SKM-1 treated with dmso at 0.1 percent for 144 hours (cell line): Measurements from ENCODE around the gene EGFR.

Source experiments
- DNase-seq: peaks from one replicate; lab custom pipeline; 2025; ENCODE audit not compliant: unreplicated experiment; lab: John Stamatoyannopoulos, UW

The EGFR gene

DNA sequence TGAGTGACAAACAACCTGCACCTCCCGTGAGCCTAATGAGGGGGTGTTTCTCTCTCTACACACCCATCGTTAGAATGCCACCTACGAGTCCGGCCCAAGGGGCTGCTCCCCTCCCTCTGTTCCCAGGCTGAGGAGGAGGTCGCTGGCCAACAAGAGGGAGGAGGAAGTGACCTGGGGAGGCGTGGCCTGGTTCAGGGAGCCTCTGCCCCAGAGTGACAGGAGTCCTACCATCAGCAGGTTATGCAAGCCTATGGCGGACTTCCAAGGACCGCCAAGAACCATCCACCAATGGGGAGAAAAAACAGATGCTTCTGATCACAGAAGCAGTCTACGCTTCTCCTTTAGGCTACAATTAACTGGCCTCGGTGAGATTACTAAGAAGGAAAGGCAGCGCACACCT, 12.3 kb upstream of the EGFR start:
- no peak for DNase-seq

DNA sequence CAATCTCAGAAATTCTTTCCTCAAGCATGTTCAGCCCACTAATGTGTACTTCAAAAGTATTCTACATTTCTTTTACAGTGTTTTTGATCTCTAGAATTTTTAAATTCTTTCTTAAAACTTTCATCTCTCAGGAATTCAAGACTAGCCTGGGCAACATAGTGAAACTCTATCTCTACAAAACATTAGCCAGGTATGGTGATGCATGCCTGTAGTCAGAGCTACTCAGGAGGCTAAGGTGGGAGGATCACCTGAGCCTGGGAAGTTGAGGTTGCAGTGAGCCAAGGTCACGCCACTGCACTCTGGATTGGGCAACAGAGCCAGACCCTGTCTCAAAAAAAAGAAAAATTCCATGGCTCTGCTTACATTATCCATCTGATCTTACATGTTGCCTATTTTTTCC, 5.0 kb upstream of the EGFR start:
- no peak for DNase-seq

DNA sequence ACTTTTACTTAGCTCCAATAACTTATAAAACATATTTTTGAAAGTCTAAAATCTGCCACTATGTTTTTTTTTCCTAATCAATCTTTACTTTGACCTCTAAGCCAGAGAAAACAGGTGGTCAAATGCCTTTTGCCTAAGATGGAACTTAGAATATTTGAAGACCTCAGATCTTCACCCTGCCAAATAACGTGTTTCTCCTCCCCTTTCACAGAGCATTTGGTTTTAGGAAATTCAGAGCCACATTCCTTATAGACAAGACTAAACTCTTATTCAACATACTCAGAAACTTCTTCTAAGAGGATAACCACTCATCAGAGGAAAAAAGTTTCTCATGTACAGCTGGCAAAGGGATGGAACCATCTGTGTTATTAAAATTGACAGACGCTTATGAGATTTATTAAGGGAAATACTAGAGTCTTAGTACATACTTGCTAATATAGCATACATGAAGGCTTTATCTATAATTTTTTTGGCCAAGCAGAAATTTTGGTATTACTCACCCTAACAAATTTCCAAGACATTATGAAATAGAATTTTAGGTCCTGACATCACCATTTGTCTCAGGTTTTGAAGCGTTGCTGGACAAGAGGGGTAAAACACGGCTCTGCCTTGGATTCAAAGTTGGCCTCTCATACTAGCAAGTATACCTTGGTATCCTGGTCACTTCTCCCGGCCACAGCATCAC, 2.6 kb upstream of the EGFR start:
- DNase-seq = no peak

DNA sequence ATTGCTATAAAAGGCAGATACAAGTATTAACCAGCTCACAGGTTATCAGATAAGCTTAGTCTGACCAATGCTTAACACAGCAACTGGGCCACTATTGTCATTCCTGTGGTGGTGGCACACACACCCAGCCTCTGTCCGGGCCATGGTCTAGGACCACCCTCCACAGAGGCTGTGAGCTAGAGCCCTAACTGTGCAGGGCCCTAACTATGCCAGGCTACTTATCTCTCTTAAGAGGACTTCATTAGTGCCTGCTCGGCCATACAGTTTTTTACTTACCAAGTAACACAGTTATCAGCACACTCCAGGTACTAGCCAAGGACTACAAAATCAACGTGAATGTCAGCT, 2.1 kb upstream of the EGFR start:
- DNase-seq = no peak

DNA sequence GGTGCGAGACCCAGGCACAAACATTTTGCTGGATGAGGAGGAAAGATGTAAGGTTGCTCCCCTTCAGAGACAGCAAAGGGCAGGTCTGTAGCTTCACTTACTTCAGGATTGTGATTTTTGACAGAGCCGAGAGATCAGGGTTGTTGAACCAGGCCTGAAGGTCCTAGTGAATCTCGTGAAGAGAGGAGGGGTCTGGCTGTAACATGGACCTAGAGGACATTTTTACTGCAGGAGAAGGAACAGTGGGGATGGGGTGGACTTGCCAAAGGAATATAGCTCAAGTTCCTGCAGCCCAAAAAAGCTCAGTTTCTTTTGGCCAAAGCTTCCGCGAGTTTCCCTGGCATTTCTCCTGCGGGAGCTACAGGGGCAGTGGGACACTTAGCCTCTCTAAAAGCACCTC, 976 bp upstream of the EGFR start:
- DNase-seq = no peak

DNA sequence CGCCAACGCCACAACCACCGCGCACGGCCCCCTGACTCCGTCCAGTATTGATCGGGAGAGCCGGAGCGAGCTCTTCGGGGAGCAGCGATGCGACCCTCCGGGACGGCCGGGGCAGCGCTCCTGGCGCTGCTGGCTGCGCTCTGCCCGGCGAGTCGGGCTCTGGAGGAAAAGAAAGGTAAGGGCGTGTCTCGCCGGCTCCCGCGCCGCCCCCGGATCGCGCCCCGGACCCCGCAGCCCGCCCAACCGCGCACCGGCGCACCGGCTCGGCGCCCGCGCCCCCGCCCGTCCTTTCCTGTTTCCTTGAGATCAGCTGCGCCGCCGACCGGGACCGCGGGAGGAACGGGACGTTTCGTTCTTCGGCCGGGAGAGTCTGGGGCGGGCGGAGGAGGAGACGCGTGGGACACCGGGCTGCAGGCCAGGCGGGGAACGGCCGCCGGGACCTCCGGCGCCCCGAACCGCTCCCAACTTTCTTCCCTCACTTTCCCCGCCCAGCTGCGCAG, 424 bp downstream of the EGFR start:
- DNase-seq = no peak

DNA sequence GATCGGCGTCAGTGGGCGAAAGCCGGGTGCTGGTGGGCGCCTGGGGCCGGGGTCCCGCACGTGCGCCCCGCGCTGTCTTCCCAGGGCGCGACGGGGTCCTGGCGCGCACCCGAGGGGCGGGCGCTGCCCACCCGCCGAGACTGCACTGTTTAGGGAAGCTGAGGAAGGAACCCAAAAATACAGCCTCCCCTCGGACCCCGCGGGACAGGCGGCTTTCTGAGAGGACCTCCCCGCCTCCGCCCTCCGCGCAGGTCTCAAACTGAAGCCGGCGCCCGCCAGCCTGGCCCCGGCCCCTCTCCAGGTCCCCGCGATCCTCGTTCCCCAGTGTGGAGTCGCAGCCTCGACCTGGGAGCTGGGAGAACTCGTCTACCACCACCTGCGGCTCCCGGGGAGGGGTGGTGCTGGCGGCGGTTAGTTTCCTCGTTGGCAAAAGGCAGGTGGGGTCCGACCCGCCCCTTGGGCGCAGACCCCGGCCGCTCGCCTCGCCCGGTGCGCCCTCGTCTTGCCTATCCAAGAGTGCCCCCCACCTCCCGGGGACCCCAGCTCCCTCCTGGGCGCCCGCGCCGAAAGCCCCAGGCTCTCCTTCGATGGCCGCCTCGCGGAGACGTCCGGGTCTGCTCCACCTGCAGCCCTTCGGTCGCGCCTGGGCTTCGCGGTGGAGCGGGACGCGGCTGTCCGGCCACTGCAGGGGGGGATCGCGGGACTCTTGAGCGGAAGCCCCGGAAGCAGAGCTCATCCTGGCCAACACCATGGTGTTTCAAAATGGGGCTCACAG, 1.1 kb downstream of the EGFR start:
- no peak for DNase-seq

DNA sequence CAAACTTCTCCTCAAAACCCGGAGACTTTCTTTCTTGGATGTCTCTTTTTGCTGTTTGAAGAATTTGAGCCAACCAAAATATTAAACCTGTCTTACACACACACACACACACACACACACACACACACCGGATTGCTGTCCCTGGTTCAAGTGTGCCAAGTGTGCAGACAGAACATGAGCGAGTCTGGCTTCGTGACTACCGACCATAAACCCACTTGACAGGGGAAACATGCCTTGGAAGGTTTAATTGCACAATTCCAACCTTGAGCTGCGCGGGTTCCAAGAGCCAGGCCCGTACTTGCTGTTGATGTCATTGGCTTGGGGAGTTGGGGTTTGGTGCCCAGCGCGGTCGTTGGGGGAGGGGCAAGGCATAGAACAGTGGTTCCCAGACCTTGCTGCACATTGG, 1.7 kb downstream of the EGFR start:
- DNase-seq = no peak

DNA sequence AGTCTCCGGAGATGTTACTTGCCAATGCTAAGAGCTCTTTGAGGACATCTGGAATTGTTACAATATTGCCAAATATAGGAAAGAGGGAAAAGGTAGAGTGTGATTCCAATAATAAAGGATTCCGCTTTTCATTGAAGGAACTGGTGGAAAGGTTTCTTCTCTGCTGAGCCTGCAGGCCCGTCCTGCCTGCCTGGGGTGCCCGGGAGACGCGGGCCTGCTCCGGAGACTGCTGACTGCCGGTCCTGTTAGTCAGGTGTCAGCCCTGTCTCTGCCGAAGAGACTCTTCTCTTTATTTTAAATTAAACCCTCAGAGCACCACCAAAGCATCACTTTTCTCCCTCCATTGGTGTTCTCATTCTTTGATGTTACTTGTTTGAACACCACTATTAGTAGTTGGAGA, 2.2 kb downstream of the EGFR start:
- DNase-seq = no peak

DNA sequence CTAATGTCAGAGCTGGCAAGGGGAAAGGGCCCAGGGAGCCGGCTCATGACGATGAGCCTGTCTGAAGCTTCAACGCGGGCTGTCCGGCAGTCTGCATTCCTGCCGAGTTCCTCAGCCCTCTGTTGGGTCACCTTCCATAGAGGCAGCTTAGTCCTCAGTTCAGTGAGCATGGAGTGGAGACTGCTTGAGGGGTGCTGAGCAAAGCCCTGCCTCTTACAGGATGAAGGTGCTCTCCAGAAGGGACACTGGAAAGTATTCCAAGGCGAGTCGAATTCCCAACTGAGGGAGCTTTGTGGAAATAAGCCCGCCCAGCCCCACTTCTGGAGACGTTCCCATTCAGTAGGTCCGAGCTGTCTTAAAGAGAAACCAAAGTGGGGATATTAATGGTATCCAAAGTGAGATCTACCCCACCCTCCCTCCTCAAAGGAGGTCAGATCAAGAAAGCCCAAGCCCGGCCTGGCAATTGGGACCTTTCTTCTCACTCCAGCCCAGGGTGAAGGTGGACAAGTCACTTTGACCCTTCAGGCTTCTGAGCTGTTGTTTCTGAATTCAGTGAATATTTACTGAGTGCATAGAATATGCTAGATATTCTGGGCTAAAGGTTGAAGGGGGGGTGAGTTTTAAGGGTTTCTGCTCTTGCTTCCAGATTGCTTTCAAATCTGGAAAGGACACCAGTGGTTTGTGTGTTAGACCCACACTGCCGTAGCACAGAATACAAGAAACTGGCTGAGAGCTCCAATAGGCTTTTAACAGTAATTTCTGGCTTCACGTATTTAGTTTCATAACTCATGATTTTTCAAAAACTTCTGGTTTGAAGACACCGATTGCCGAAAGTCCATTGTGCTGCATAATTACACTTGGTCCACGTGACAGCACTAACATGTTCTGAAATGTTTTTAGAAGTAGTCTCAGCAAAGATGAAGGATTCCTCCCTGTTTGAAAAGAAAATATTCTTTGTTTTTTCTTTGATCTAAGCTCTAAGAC, 3.5 kb downstream of the EGFR start:
- DNase-seq = no peak

DNA sequence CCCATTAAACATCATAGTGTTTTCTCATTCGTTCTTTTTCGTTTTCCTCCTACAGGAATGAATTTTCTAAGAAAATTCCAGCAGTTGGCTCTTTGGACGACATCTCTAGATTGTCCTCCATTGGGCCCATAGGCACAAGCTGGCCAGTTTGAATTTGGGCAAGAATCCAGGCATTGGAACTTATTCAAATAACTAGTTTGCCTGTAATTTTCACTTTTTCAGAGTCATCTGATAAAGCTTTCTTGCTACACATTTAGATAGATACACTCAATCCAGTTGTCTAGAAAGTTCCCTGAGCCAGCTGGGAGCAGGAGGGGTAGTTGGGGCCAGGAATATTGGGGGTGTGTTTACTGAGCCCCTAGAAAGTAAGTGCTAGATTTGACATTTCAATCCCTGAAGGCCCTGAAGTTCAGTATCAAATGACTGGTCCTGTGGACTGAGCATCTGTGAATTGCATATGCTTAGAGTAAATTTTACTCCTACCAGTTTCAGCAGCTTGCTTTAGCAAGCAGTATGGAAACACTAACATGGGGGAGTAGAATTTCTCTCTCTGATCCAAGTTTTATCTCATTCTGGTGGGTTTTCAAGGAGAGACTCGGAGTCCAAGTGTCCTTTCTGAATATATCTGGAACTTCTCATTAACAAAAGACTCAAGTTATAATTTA, 5.2 kb downstream of the EGFR start:
- no peak for DNase-seq

DNA sequence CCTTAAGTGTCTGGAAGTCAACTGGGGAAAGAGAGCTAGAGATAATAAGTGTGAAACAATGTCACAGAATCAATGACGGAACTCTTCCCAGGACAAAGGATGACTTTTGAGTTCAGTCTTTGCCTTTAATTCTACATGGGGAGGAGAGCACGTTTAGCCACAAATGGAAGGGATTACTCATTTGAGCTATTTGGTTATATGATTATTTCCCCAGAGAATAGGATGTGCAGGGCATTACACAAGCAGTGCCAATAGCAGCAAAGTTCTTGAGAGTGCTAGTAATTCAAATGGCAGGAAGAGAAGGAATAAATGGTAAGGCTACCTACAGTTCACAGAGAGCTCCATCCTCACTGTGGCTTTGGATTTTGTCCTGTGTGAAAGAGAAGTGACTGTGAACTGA, 6.0 kb downstream of the EGFR start:
- DNase-seq = no peak

DNA sequence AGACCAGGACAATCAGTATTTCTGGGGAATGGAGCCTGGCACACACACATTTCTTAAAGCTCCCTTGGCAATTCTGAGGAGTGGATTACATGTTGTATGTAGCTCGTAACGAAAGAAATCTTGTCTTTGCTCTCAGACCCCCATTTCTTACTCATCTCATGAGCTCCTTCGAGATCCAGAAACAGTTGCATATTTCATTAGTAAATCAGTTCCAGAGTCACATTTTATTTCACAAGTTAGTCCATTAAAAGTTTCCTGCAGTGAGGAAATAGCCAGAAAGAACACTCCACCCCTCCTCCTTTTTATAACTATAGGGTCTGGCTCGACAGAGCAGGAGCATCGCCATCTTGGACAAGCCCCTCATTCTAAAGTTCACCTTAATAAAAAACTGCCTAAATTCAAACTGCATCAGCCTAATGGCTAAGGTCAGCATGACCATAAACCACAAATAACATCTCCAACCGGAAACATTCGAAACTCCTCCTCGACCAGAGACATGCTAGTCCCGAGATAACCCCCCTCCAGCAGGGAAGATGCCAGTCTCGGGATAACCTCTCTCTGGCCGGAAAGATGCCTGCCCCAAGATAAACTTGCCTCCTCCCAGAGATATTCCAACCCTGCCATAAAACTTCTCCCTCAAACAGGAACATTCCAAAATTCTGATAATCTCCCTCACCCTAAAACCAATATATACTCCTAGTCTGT, 7.4 kb downstream of the EGFR start:
- DNase-seq = no peak

DNA sequence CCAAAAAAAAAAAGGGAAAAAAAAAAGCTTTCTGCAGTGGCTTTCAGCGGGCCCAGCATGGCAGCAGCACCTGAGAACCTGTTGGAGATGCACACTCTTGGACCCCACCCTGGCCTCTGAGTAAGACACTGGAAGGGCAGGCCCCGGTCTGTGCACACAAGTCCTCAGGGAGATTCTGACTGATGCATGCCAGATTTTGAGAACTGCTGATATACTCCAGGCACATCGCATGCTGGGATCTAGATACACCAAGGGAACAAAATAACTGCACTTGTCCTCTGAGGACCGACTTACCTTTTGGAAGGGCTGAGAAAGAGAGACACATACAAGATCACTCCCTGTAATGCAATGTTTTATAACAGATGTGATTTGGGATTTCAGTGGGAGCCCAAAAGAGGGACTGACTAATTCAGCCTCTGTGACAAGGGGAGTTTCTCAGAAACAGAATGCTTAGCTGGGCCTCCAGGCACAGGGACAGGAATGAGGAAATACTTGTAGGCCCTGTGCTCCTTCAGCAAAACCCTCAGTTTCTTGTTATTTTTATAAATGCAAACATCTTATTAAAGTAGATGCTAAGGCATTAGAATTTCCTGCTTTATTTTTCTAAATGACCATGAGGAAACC, 8.2 kb downstream of the EGFR start:
- DNase-seq = no peak

DNA sequence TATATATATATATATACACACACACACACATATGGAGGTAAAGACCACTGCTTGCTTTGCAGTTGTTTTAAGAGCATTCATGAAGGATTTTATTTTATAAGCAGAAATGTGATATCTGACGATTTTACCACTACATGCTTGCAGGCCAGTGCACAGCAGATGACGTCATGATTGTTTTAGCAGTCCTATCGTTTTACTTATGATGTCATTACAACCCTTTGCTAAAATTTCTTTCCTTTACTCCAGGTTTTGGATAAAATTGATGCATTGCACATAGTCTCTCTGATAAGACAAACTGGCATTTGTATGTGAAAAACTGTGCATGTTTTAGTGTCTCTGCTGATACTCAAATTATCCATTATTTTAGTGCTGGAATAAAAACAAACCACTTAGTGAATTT, 9.2 kb downstream of the EGFR start:
- no peak for DNase-seq

DNA sequence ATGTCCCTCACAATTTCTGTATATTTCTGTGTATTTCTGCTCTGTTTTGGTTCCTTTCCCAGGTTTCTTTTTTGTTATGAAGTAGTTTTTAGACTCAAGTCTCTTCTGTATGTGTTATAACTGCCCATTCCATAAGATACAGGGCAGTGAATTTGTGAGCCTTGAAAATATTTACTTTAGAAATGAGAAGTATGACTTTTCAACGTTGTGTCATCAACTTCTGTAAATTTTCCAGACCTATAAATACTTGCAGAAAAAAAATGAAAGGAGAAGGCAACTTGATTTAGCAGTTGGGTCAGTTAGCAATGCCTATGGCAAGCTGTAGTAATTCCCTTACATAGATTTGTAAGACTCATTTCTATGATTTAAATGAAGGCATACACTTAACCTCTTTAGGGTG, 11.5 kb downstream of the EGFR start:
- DNase-seq = no peak

DNA sequence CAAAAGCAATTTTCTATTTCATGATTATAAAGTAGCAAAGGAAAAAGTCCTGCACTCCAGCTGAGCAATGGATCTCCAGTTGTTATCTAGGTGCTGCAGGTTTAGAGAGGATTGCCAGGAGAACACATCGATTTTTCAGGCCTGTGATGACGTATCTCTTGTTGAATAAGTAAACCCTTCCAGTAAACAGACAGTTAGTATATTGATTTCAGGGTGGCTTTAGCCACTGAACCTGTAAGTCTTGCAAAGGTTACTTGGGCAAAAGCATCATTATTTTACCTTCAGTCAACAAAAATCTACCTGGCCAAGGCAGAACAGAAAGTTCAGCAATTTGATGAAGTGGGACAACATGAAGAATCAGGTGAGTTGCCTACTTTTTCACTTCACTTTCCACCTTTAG, 12.3 kb downstream of the EGFR start:
- DNase-seq = no peak

DNA sequence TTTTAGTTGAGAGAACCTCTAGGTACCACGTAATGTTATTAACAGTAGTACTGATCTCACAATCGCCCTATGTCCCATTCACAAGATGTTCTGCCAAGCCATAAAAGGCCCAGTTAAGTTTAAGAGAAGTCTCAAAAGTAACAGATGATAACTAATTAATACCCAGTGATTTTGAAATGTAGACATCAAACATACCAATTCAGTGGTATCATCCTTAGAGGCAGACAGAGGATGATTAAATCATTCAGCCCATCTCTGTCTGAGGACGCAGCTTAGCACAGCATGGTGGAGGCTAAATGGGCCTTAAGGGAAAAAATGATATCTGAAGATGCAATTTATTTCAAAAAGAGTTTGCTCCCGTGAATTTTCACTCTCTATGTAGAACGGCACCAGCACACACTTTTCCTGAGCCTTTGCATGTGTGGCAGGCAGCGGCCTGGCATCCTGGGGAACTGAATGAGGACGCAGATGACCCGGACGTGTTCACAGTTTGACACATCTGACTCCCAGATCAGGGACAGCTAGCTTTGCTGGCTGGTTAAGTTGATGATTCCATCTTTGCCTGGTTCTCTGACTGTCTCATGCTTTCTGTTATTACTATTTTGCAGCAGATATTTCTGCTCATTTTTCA, 13.4 kb downstream of the EGFR start:
- no peak for DNase-seq

DNA sequence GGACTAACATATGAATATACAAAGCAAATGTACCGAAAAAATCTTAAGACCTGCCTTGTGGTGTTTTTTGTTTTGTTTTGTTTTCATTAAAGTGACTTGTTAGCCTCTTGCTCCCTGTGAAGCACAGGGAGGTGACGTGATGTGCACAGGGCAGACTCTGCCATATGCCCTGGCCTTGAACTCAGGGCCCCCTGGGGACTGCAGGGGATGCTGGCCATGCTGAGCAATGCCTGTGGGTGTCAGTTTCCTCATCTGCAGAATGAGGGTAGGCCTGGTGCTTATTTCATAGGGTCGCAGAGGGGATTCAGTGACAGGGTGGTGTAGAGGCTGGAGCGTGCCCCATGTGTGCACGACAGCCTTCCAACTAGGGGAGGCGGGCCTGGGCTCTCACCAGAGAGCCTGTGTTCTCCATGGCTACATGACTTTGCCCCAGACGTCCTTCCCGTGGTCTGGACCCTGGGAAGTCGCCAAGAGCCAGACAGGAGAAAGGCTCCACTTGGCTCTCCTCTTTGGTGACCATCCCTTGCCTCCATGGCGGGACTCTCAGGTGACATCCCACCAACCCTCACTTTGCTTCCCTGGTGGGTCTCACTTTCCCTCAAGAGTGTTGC, 14.5 kb downstream of the EGFR start:
- DNase-seq = no peak
